Tibial artery (tissue), 4 donors: ENCODE results near the gene MAN1A2.

Source experiments
- DNase-seq, 2 donors: peaks; one replicate each; pipeline ENCODE4 v3.0.0-alpha.2; 2019
- H3K27ac ChIP-seq, 2 donors: fragments of 200-600 bp; sonication (generic) in 1 of 2; 1 replicate in 1 of 2; 2 replicates in 1 of 2; pipeline ENCODE4 v1.5.1; 2018 to 2019; ENCODE audit warnings: mild to moderate bottlenecking in 1 of 2
- H3K27me3 ChIP-seq, 2 donors: fragments of 200-600 bp; sonication (generic) in 1 of 2; one replicate each; pipeline versions ENCODE4 v1.5.1 to v1.6.0; 2016 to 2019
- H3K36me3 ChIP-seq, 3 donors: fragments of 200-600 bp; sonication (generic) in 2 of 3; one replicate each; pipeline ENCODE4 v1.5.1; 2016 to 2019; ENCODE audit warnings: mild to moderate bottlenecking in 2 of 3
- H3K4me1 ChIP-seq, 4 donors: fragments of 200-600 bp; sonication (generic) in 2 of 4; 1 replicate in 3 of 4; 2 replicates in 1 of 4; pipeline ENCODE4 v1.5.1; 2016 to 2019
- H3K4me3 ChIP-seq, 2 donors: fragments of 200-600 bp; sonication (generic) in 1 of 2; 1 replicate in 1 of 2; 2 replicates in 1 of 2; pipeline ENCODE4 v1.5.1; 2018 to 2019; ENCODE audit warnings: mild to moderate bottlenecking in 2 of 2
- H3K9me3 ChIP-seq, 3 donors: fragments of 200-600 bp; sonication (generic) in 1 of 3; one replicate each; pipeline ENCODE4 v1.5.1; 2016 to 2019
- intact Hi-C: fragments of 100-400 bp; cut with DNase I; formaldehyde crosslinking; loops from one replicate; pipeline ENCODE4 v1.15.0; 2023; ENCODE audit warnings: low total_unique reads
- TF ChIP-seq, protein P1 (sequence below), 2 experiments: fragments of 200-600 bp in 1 of 2; fragments of 450-650 bp in 1 of 2; IDR thresholded peaks; one replicate each; pipeline ENCODE4 v1.5.1; 2017 to 2019; ENCODE audit warnings: antibody characterized with exemption in 2 of 2, mild to moderate bottlenecking in 1 of 2, moderate library complexity in 1 of 2

MAN1A2 gene

DNA sequence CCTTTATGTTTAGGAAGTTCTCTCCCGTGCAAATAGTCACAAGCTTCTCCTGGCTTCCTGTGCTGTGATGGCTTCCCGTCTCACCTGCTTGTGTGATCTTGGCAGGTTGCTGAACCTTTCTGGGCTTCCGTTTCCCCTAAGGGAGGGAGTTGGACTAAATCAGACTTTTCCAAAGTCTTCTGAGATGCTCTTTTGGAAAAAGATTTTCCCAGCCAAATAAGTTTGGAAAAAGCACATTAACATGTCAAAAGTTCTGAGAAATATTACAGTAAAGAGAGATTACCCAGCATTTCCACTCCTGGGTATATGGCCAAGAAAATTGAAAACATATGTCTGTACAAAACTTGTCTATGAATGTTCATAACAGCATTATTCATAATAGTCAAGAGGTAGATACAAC is 202.6 kb downstream of the MAN1A2 start:
- H3K9me3 ChIP-seq: no peaks in the 10 kb centered on the region
- TF ChIP-seq, protein P1, sequence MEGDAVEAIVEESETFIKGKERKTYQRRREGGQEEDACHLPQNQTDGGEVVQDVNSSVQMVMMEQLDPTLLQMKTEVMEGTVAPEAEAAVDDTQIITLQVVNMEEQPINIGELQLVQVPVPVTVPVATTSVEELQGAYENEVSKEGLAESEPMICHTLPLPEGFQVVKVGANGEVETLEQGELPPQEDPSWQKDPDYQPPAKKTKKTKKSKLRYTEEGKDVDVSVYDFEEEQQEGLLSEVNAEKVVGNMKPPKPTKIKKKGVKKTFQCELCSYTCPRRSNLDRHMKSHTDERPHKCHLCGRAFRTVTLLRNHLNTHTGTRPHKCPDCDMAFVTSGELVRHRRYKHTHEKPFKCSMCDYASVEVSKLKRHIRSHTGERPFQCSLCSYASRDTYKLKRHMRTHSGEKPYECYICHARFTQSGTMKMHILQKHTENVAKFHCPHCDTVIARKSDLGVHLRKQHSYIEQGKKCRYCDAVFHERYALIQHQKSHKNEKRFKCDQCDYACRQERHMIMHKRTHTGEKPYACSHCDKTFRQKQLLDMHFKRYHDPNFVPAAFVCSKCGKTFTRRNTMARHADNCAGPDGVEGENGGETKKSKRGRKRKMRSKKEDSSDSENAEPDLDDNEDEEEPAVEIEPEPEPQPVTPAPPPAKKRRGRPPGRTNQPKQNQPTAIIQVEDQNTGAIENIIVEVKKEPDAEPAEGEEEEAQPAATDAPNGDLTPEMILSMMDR (IDR thresholded peaks at IDR 0.05): no peak
- H3K4me1 ChIP-seq: no peaks in the 10 kb centered on the region
- H3K27me3 ChIP-seq: no peaks in the 10 kb centered on the region
- no peak overlapping the region for H3K27ac ChIP-seq
- DNase-seq: no peak
- intact Hi-C loops: no loop called here
- no peak overlapping the region for H3K4me3 ChIP-seq
- H3K36me3 ChIP-seq: no peaks in the 10 kb centered on the region

DNA sequence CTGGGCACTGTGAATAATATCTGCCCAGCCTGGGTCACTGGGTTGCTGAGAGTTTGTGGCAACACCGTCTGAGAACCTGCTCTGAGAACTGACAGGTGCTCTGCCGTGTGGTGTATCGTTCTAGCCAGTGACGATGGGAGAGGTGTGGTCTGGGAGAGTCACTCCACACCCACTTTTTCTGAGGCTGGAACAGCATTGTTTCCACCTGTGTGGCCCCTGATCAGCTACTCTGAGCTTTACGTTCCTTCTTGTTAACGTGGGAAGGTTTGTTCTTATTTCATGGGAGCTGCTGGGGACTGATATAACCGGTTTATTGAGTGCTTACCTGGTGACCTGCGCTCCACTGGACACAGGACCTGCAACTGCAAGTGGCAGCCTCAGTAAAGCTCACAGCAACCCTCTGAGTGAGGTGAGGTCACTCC is 203.8 kb downstream of the MAN1A2 start:
- Histone ChIP-seq H3K4me3 (no peak overlapping the region), H3K27me3 (no peaks in the 10 kb centered on the region), H3K4me1 (no peaks in the 10 kb centered on the region), H3K9me3 (no peaks in the 10 kb centered on the region), H3K36me3 (no peaks in the 10 kb centered on the region), H3K27ac (no peak overlapping the region)
- intact Hi-C loops: no loop called here
- DNase-seq: peak in 1 of 2 donors; percentile 42
- TF ChIP-seq, protein P1 (IDR thresholded peaks at IDR 0.05): no peak

DNA sequence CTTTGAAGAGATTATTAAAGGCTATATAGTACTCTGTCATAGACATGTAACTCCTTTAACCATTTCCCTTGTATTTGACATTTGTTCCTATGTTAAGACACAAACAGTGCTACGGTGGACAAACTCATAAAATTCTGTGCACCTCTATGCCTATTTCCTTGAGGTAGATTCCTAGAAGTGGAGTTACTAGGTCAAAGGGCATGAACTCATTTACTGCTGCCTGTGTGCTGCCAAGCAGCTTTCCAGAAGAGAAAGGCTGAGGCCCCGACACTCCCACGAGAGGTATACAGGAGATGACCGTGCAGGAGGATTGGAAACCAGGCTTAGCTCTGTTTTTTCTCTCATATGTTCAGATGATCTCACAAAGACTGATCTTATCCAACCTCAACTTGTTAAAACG is 204.2 kb downstream of the MAN1A2 start:
- Histone ChIP-seq H3K27ac (no peak overlapping the region), H3K27me3 (no peaks in the 10 kb centered on the region), H3K4me3 (no peak overlapping the region), H3K36me3 (no peaks in the 10 kb centered on the region), H3K4me1 (no peaks in the 10 kb centered on the region), H3K9me3 (no peaks in the 10 kb centered on the region)
- TF ChIP-seq, protein P1 (IDR thresholded peaks at IDR 0.05): no peak
- intact Hi-C loops: no loop called here
- no peak for DNase-seq

DNA sequence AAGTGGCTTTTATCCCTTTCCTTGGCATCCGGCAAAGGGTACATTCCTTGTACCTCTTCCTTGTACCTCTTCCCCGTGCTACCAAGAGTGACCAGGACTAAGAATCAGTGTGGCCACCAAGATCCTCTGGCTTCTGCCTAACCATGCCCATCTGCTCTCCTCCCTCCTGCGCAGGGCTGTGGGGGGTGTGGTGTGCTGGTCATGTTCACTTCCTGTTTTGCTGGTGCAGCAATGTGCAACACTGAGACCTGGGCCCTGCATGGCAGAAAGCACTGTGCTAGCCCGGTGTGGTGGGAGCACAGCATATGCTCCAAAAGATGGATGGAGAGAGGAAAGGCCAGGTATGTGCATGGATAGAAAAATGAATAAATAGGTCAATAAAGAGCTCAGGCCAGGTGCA is 205.3 kb downstream of the MAN1A2 start:
- Histone ChIP-seq H3K4me1 (no peaks in the 10 kb centered on the region), H3K9me3 (no peaks in the 10 kb centered on the region), H3K27me3 (no peaks in the 10 kb centered on the region), H3K36me3 (no peaks in the 10 kb centered on the region), H3K27ac (no peak overlapping the region), H3K4me3 (no peak overlapping the region)
- intact Hi-C loops: no loop called here
- TF ChIP-seq, protein P1 (IDR thresholded peaks at IDR 0.05): no peak
- no peak for DNase-seq

DNA sequence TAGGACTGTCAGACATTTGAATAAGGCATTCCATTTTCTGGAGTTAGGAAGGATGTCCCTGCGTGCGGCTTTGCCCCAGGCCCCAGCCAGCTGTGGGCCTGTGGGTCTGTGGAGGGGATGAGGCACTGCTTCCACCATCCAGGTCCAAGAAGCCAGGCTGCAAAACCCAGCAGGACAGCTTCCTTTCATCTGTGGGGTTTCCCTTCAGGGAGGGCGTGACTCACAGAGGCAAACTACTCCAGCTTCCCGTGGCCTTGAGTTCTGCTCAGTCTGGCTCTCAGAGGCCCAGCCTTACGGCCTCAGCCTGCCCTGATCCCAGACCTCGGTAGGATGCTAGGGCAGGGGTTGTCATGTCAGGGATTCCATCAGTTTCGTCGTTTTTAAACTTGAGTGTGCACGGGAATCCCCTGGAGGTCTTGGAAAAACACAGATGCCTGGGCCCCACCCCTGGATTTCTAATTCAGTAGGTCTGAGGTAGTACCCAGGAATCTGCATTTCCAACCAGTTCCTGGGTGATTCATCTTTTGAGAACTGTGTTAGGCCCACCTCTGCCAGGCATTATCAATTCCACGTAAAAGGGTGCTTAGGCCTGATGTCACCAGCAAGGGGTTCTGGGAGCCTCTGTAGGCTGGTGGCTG is 206.3 kb downstream of the MAN1A2 start:
- Histone ChIP-seq H3K9me3 (no peaks in the 10 kb centered on the region), H3K36me3 (no peaks in the 10 kb centered on the region), H3K27ac (no peak overlapping the region), H3K4me1 (no peaks in the 10 kb centered on the region), H3K27me3 (no peaks in the 10 kb centered on the region), H3K4me3 (no peak overlapping the region)
- no peak for DNase-seq
- TF ChIP-seq, protein P1 (IDR thresholded peaks at IDR 0.05): no peak
- intact Hi-C loops: no loop called here
